Breast epithelium (tissue), 3 donors: ENCODE measurements around the gene KRT12.

Source experiments
- CTCF ChIP-seq, 3 donors: fragments of 450-650 bp; IDR thresholded peaks; one replicate each; pipeline ENCODE4 v1.5.1; 2016 to 2017; ENCODE audit warnings: antibody characterized with exemption in 3 of 3, mild to moderate bottlenecking in 3 of 3, moderate library complexity in 3 of 3
- POLR2A ChIP-seq: fragments of 450-650 bp; IDR thresholded peaks from one replicate; pipeline ENCODE4 v1.6.1; 2016; ENCODE audit warnings: antibody characterized with exemption, mild to moderate bottlenecking, moderate library complexity

- TF ChIP-seq POLR2A (no peak), CTCF (IDR thresholded peaks at IDR 0.05) (no peak)
These were observed 36.8 kb downstream of the KRT12 start for GRCh38 chr17:40830085-40830776.
